ENCODE measurements around the gene HTRA3. TPM values are rescaled to one million over a fixed set of nuclear protein-coding genes. Genes with fewer than 3 reads are reported as not detected.

Gene HTRA3
- total and polyA plus RNA-seq, 2 experiments from 2014 or later, result 1.3 to 3.6 TPM

DNA sequence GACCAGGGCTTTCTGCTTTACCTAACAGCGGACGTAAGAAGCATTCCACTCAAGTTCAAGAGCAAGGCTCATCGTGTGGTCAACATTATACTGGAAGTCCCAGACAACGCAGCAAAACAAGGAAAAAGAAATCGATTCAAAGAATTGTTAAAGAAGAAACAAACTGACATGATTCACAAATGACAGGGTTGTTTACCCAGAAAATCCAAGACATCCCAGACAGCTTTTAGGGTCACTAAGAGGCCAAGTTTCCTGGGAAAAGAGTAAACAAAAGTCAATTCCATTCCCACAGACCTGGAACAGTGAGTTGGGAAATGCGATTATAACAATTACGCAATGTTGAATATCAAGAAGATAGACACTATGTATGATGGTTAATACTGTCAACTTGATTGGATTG lies 21.5 kb upstream of the HTRA3 start:
- H2AFZ ChIP-seq, result no peak overlapping the region
- H3K36me3 ChIP-seq (ENCODE audit: insufficient read depth), result no peaks in the 10 kb centered on the region
- H3F3A ChIP-seq (replicated peaks; ENCODE audit: low read depth), result no peaks in the 10 kb centered on the region
- H3K4me2 ChIP-seq, result no peak overlapping the region
- peaks cover 13% of the 10 kb centered on the region for H3K27me3 Mint-ChIP-seq (ENCODE audit: insufficient read depth, low read depth, poor library complexity)
- H3K4me1 ChIP-seq (ENCODE audit: insufficient read depth), result no peaks in the 10 kb centered on the region
- TF ChIP-seq, protein P1, sequence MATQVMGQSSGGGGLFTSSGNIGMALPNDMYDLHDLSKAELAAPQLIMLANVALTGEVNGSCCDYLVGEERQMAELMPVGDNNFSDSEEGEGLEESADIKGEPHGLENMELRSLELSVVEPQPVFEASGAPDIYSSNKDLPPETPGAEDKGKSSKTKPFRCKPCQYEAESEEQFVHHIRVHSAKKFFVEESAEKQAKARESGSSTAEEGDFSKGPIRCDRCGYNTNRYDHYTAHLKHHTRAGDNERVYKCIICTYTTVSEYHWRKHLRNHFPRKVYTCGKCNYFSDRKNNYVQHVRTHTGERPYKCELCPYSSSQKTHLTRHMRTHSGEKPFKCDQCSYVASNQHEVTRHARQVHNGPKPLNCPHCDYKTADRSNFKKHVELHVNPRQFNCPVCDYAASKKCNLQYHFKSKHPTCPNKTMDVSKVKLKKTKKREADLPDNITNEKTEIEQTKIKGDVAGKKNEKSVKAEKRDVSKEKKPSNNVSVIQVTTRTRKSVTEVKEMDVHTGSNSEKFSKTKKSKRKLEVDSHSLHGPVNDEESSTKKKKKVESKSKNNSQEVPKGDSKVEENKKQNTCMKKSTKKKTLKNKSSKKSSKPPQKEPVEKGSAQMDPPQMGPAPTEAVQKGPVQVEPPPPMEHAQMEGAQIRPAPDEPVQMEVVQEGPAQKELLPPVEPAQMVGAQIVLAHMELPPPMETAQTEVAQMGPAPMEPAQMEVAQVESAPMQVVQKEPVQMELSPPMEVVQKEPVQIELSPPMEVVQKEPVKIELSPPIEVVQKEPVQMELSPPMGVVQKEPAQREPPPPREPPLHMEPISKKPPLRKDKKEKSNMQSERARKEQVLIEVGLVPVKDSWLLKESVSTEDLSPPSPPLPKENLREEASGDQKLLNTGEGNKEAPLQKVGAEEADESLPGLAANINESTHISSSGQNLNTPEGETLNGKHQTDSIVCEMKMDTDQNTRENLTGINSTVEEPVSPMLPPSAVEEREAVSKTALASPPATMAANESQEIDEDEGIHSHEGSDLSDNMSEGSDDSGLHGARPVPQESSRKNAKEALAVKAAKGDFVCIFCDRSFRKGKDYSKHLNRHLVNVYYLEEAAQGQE (IDR thresholded peaks at IDR 0.05; ENCODE audit: unreplicated experiment), result no peak
- TF ChIP-seq JUNB (IDR thresholded peaks at IDR 0.05; ENCODE audit: unreplicated experiment), result no peak
- TF ChIP-seq POLR2AphosphoS5 (IDR thresholded peaks at IDR 0.05; ENCODE audit: low read depth), result no peak
- no peak for TF ChIP-seq ZNF114 (CRISPR knock-in tag; IDR thresholded peaks at IDR 0.05)
- no peak for TF ChIP-seq EZH2 (IDR thresholded peaks at IDR 0.05; ENCODE audit: low read depth, unreplicated experiment)
- TF ChIP-seq, protein P2, sequence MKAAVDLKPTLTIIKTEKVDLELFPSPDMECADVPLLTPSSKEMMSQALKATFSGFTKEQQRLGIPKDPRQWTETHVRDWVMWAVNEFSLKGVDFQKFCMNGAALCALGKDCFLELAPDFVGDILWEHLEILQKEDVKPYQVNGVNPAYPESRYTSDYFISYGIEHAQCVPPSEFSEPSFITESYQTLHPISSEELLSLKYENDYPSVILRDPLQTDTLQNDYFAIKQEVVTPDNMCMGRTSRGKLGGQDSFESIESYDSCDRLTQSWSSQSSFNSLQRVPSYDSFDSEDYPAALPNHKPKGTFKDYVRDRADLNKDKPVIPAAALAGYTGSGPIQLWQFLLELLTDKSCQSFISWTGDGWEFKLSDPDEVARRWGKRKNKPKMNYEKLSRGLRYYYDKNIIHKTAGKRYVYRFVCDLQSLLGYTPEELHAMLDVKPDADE (IDR thresholded peaks at IDR 0.05), result no peak
- no peak for TF ChIP-seq NANOG (IDR thresholded peaks at IDR 0.05; ENCODE audit: borderline replicate concordance)
- TF ChIP-seq, protein P3, sequence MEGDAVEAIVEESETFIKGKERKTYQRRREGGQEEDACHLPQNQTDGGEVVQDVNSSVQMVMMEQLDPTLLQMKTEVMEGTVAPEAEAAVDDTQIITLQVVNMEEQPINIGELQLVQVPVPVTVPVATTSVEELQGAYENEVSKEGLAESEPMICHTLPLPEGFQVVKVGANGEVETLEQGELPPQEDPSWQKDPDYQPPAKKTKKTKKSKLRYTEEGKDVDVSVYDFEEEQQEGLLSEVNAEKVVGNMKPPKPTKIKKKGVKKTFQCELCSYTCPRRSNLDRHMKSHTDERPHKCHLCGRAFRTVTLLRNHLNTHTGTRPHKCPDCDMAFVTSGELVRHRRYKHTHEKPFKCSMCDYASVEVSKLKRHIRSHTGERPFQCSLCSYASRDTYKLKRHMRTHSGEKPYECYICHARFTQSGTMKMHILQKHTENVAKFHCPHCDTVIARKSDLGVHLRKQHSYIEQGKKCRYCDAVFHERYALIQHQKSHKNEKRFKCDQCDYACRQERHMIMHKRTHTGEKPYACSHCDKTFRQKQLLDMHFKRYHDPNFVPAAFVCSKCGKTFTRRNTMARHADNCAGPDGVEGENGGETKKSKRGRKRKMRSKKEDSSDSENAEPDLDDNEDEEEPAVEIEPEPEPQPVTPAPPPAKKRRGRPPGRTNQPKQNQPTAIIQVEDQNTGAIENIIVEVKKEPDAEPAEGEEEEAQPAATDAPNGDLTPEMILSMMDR (conservative IDR thresholded peaks at IDR 0.05; ENCODE audit: low read depth in 2 of 2), result no peak
- TF ChIP-seq EZH2phosphoT487 (IDR thresholded peaks at IDR 0.05; ENCODE audit: unreplicated experiment), result no peak
- TF ChIP-seq, protein P4, sequence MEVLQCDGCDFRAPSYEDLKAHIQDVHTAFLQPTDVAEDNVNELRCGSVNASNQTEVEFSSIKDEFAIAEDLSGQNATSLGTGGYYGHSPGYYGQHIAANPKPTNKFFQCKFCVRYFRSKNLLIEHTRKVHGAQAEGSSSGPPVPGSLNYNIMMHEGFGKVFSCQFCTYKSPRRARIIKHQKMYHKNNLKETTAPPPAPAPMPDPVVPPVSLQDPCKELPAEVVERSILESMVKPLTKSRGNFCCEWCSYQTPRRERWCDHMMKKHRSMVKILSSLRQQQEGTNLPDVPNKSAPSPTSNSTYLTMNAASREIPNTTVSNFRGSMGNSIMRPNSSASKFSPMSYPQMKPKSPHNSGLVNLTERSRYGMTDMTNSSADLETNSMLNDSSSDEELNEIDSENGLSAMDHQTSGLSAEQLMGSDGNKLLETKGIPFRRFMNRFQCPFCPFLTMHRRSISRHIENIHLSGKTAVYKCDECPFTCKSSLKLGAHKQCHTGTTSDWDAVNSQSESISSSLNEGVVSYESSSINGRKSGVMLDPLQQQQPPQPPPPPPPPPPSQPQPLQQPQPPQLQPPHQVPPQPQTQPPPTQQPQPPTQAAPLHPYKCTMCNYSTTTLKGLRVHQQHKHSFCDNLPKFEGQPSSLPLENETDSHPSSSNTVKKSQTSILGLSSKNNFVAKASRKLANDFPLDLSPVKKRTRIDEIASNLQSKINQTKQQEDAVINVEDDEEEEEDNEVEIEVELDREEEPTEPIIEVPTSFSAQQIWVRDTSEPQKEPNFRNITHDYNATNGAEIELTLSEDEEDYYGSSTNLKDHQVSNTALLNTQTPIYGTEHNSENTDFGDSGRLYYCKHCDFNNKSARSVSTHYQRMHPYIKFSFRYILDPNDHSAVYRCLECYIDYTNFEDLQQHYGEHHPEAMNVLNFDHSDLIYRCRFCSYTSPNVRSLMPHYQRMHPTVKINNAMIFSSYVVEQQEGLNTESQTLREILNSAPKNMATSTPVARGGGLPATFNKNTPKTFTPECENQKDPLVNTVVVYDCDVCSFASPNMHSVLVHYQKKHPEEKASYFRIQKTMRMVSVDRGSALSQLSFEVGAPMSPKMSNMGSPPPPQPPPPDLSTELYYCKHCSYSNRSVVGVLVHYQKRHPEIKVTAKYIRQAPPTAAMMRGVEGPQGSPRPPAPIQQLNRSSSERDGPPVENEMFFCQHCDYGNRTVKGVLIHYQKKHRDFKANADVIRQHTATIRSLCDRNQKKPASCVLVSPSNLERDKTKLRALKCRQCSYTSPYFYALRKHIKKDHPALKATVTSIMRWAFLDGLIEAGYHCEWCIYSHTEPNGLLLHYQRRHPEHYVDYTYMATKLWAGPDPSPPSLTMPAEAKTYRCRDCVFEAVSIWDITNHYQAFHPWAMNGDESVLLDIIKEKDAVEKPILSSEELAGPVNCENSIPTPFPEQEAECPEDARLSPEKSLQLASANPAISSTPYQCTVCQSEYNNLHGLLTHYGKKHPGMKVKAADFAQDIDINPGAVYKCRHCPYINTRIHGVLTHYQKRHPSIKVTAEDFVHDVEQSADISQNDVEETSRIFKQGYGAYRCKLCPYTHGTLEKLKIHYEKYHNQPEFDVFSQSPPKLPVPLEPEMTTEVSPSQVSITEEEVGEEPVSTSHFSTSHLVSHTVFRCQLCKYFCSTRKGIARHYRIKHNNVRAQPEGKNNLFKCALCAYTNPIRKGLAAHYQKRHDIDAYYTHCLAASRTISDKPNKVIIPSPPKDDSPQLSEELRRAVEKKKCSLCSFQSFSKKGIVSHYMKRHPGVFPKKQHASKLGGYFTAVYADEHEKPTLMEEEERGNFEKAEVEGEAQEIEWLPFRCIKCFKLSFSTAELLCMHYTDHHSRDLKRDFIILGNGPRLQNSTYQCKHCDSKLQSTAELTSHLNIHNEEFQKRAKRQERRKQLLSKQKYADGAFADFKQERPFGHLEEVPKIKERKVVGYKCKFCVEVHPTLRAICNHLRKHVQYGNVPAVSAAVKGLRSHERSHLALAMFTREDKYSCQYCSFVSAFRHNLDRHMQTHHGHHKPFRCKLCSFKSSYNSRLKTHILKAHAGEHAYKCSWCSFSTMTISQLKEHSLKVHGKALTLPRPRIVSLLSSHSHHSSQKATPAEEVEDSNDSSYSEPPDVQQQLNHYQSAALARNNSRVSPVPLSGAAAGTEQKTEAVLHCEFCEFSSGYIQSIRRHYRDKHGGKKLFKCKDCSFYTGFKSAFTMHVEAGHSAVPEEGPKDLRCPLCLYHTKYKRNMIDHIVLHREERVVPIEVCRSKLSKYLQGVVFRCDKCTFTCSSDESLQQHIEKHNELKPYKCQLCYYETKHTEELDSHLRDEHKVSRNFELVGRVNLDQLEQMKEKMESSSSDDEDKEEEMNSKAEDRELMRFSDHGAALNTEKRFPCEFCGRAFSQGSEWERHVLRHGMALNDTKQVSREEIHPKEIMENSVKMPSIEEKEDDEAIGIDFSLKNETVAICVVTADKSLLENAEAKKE (CRISPR knock-in tag; IDR thresholded peaks at IDR 0.05), result no peak
- TF ChIP-seq STAT1 (IDR thresholded peaks at IDR 0.05; ENCODE audit: unreplicated experiment), result no peak
- no peak for TF ChIP-seq ZNF331 (CRISPR knock-in tag; IDR thresholded peaks at IDR 0.05; ENCODE audit: low read depth)
- TF ChIP-seq CREB1 (CRISPR knock-in tag; IDR thresholded peaks at IDR 0.05; ENCODE audit: low read depth), result no peak
- H3K9me3 Mint-ChIP-seq, result no peaks in the 10 kb centered on the region
- no peaks in the 10 kb centered on the region for H3K27me3 ChIP-seq (ENCODE audit: insufficient read depth)
- H3K4me1 Mint-ChIP-seq, result no peaks in the 10 kb centered on the region
- no peak overlapping the region for H3K4me3 ChIP-seq
- no peak overlapping the region for H3K4me3 Mint-ChIP-seq
- ATAC-seq, result no peak
- H3K79me2 ChIP-seq (replicated peaks; ENCODE audit: insufficient read depth), result no peaks in the 10 kb centered on the region
- no peak overlapping the region for H3K27ac ChIP-seq (ENCODE audit: low read depth)
- no peaks in the 10 kb centered on the region for H3K36me3 Mint-ChIP-seq (ENCODE audit: low read depth)
- H3K27ac Mint-ChIP-seq, result no peak overlapping the region
- H4K20me1 ChIP-seq (replicated peaks; ENCODE audit: insufficient read depth), result no peaks in the 10 kb centered on the region
- DNase-seq (ENCODE audit: low spot score), result no peak
- no peaks in the 10 kb centered on the region for H3K9me2 ChIP-seq (ENCODE audit: insufficient read depth)
